ENCODE measurements around the gene AMZ1. TPM values are rescaled to one million over a fixed set of nuclear protein-coding genes. Genes with fewer than 3 reads are reported as not detected.

Gene AMZ1
- total RNA-seq, 1 donor from 2014 or later: not detected

- Mint-ChIP-seq H3K27ac (ENCODE audit: unreplicated experiment) (no peak overlapping the region), H3K4me3 (no peak overlapping the region), H3K27me3 (ENCODE audit: low read depth) (no peaks in the 10 kb centered on the region), H3K36me3 (ENCODE audit: low read depth) (peaks cover 17% of the 10 kb centered on the region), H3K4me1 (peaks cover 22% of the 10 kb centered on the region), H3K9me3 (no peaks in the 10 kb centered on the region)
- TF ChIP-seq CTCF (conservative IDR thresholded peaks at IDR 0.05): no peak
- no peak for DNase-seq (ENCODE audit: low read depth, low spot score)
Observed at GRCh38 chr7:2754086-2754485, 66.1 kb downstream of the AMZ1 start.

GRCh38 chr7:2754912-2755311, 66.9 kb downstream of the AMZ1 start:
- H3K9me3 Mint-ChIP-seq: no peaks in the 10 kb centered on the region
- H3K36me3 Mint-ChIP-seq (ENCODE audit: low read depth): peaks cover 17% of the 10 kb centered on the region
- H3K27ac Mint-ChIP-seq (ENCODE audit: unreplicated experiment): no peak overlapping the region
- DNase-seq (ENCODE audit: low read depth, low spot score): no peak
- peaks cover 30% of the 10 kb centered on the region for H3K4me1 Mint-ChIP-seq
- no peak overlapping the region for H3K4me3 Mint-ChIP-seq
- no peak for TF ChIP-seq CTCF (conservative IDR thresholded peaks at IDR 0.05)
- H3K27me3 Mint-ChIP-seq (ENCODE audit: low read depth): no peaks in the 10 kb centered on the region

- Mint-ChIP-seq H3K9me3 (no peaks in the 10 kb centered on the region), H3K27me3 (ENCODE audit: low read depth) (no peaks in the 10 kb centered on the region), H3K4me3 (no peak overlapping the region), H3K36me3 (ENCODE audit: low read depth) (peaks cover 16% of the 10 kb centered on the region), H3K4me1 (peaks cover 36% of the 10 kb centered on the region), H3K27ac (ENCODE audit: unreplicated experiment) (no peak overlapping the region)
- no peak for TF ChIP-seq CTCF (conservative IDR thresholded peaks at IDR 0.05)
- DNase-seq (ENCODE audit: low read depth, low spot score): no peak
Observed at GRCh38 chr7:2755531-2755930, 67.5 kb downstream of the AMZ1 start.

GRCh38 chr7:2757361-2757903, 69.4 kb downstream of the AMZ1 start:
- no peak for TF ChIP-seq CTCF (conservative IDR thresholded peaks at IDR 0.05)
- H3K9me3 Mint-ChIP-seq: no peaks in the 10 kb centered on the region
- no peaks in the 10 kb centered on the region for H3K27me3 Mint-ChIP-seq (ENCODE audit: low read depth)
- H3K36me3 Mint-ChIP-seq (ENCODE audit: low read depth): peaks cover 18% of the 10 kb centered on the region
- no peak for DNase-seq (ENCODE audit: low read depth, low spot score)
- H3K27ac Mint-ChIP-seq (ENCODE audit: unreplicated experiment): peak overlapping the region; percentile 83
- H3K4me3 Mint-ChIP-seq: peak overlapping the region; percentile 8
- peaks cover 42% of the 10 kb centered on the region for H3K4me1 Mint-ChIP-seq

- no peak for DNase-seq (ENCODE audit: low read depth, low spot score)
- H3K9me3 Mint-ChIP-seq: no peaks in the 10 kb centered on the region
- H3K27ac Mint-ChIP-seq (ENCODE audit: unreplicated experiment): peak overlapping the region; percentile 83
- peaks cover 18% of the 10 kb centered on the region for H3K36me3 Mint-ChIP-seq (ENCODE audit: low read depth)
- no peak for TF ChIP-seq CTCF (conservative IDR thresholded peaks at IDR 0.05)
- peaks cover 44% of the 10 kb centered on the region for H3K4me1 Mint-ChIP-seq
- no peaks in the 10 kb centered on the region for H3K27me3 Mint-ChIP-seq (ENCODE audit: low read depth)
- H3K4me3 Mint-ChIP-seq: peak overlapping the region; percentile 25
Observed at GRCh38 chr7:2757904-2758672, 70.1 kb downstream of the AMZ1 start.

All from neural crest cell (in vitro differentiated cells).